NCI-H748 (cell line): Measurements from ENCODE around the gene ASTN2.

Experiments
- DNase-seq: peaks from one replicate; lab custom pipeline; 2025; ENCODE audit not compliant: unreplicated experiment; lab: John Stamatoyannopoulos, UW

Gene ASTN2

GRCh38 chr9:117414906-117415331, at the start of gene ASTN2:
Gene ASTN2 (minus strand): TSS chr9:117415057. CDS start chr9:117414938, 119 bp downstream.
- DNase-seq: peak; percentile 69

- no peak for DNase-seq
Observed at GRCh38 chr9:117462861-117463260, 48.0 kb upstream of the ASTN2 start.

DNA sequence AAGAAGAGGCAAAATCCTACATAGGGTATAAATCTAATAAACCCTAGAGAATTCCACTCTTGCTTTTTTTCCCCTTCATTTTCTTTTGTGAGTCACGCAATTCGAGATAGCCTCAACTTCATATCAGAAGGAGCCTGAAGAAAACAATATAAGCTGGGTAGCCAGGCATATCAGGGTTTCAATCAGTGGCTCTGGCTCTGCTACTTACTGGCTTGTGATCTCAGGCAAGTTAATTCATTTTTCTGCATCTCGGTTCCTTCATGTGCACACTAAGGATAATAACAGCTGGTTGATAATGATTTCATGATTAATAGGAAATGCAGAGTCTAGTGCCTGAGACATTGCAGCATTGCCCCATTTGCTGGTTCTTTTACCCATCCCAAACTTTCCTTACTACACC, 46.5 kb upstream of the ASTN2 start:
- no peak for DNase-seq

DNA sequence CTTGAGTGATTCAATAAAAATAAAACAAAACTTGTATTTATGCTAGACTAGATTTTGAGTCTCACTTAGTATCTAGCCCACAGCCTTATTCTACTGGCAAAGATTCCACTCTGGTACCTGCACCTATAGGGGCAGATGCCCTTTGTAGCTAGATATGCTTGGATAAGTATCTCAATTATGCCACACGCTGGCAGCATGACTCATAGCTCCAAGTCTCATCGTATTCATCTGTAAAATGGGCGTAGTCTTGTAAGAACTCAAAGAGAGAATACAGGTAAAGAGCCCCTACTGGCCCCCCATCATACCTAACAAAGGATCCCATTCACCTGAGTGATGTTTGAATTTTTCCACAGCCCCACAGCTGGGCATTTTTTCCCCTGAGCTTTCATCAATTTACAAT, 45.9 kb upstream of the ASTN2 start:
- no peak for DNase-seq

GRCh38 chr9:117459913-117460312, 45.1 kb upstream of the ASTN2 start:
- no peak for DNase-seq

DNA sequence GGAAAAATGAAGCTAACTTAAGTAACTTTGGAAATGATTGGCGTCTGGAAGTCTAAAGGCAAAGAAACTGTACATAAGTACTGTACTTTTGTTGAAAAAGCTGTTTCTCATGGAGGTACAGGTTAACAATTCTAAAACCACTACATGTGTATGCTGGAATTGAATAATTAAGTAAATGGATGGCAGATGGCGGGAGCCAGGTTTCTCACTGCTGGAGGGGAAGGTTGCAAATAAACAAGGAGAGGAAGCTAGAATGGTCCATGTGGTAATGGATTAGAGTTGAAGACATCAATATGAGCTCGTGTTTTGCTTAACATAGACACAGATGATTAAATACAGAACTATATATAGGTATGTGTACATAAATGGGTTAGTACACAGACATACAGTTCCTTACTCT, 43.2 kb upstream of the ASTN2 start:
- DNase-seq: no peak

- no peak for DNase-seq
Observed at GRCh38 chr9:117454711-117455110, 39.9 kb upstream of the ASTN2 start.

DNA sequence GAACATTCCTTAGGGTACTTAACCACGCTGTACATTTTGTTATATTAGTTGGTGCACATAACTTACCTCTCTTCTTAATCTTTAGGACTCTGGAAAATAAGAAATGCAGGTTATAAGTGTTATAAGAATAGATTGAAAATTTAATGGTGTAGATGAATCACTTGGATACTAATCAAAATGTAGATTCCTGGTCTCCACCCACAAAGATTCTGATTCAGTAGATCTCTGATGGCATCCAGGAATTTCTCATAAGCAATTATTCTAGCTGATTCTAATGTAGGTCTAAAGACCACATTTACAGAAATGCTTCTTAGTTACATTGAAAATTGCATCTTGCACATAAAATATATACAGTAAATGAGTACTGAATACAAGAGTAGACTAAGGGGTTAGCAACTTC, 38.9 kb upstream of the ASTN2 start:
- no peak for DNase-seq

DNA sequence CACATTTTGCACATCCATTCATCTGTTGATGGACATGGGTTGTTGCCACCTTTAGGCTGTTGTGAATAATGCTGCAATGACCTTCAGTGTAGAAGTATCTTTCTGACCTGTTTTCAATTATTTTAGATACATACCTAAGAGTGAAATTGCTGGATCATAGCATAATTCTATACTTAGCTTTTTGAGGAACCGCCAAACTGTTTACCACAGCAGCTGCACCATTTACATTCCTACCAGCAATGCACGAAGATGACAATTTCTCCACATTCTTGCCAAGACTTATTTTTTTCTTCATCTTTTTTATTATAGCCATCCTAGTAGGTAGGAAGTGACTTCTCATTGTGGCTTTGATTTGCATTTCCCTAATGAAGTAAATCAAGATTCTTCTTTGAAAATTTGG, 36.5 kb upstream of the ASTN2 start:
- no peak for DNase-seq

DNA sequence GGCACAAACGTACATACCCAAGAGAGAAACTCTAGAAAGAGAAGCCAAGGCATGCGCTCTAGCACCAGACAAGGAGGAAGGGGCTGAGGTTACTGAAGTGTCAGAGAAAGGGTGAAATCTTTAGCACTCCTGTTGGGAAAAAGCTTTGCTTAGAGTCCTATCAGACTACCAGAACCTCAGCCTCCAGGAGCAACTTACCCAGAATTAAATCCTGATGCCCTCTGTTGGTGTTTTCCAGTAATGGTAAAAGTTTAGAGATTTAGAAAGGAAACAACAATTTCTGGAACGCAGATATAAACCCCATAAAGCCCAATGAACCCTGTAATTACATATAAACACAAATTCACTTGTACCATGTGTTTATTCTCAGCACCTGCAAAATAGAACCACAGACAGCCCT, 33.2 kb upstream of the ASTN2 start:
- peak; percentile 64 for DNase-seq

- DNase-seq: no peak
Observed at GRCh38 chr9:117445631-117446030, 30.8 kb upstream of the ASTN2 start.

DNA sequence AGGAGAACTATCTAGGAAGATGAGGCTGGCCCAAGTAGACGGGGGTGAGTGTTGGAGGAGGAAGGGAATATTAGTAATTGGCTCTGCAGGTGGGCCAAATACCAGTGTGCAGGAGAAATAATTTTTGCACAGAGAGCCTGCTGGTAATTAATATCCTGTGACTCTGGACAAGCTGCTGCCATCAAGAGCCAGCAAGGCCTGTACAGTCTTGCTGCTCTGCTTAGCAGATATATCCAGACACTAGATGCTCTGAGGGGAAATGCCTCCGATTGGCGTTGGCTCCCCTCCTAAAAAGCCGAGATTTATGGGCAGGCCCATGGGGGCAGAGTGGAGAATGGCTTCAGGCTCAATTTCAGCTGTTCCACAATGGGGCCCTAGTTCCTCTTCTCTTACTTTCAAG, 29.6 kb upstream of the ASTN2 start:
- no peak for DNase-seq

DNA sequence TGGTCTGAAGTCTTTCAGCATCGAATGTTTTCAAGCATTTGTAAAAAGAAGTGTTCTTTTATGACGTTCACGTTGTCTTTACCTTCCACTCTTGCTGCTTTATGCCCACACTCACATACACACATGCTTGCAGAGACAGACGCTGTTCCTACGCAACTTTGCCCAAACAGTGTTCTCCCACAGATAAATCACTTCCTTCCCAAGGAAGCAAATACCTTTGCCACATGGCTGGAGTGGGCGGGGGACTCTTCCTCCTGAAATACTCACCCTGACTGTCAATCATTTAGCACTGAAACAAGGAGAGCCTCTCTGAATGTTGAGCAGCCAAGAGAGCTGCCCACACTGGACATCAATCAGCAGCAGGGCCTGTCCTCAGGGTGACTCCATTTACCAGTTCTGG, 22.4 kb upstream of the ASTN2 start:
- no peak for DNase-seq

DNA sequence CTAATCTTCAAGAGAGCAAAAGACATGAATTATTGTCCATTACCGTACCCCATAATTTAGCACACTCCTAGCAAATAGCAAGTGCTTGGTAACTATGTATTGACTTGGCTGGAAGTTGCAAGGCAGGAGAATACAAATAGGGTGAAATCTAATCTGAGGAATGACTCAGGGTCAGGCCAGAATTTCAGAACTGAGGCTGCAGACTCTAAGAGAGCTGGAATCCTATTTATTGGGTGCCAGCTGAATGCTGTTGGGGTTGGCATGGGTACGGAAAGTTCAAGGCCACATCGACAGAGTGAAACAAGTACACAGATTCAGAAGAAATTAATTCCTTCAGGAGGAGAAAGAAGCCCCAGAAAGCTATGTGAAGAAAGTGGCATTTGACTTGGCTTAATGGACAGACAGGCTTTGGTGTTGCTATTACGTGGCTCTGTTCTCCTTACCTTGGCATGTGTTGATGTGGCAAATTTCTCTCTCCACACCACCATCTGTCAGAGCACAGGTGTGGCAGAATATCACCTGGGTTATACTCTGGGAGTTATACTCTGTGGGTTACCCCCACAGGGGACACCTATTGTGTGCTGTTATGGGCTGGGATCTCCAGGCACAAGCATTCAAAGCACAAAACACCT, 20.9 kb upstream of the ASTN2 start:
- no peak for DNase-seq

GRCh38 chr9:117434566-117434965, 19.7 kb upstream of the ASTN2 start:
- peak; percentile 43 for DNase-seq

DNA sequence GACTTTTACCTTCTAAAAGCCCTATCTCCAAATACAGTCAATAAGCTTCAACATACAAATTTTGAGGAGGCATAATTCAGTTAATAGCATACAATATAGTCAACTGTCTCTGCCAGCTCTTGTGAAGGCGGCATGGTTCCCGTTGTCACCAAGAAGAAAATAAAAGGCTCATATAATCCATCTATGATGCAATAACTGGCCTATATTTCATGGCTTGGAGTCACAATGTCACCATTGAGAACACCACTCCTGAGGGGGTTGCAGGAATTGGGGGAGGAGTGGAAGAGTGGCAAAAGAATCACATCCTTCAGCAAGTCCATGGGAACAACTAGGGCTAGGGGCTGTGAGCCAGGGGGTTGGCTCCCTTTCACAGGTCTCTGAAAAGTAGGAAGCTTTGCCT, 16.0 kb upstream of the ASTN2 start:
- DNase-seq: no peak

- DNase-seq: no peak
Observed at GRCh38 chr9:117427357-117427913, 12.6 kb upstream of the ASTN2 start.

GRCh38 chr9:117425566-117425965, 10.7 kb upstream of the ASTN2 start:
- peak; percentile 7 for DNase-seq

- DNase-seq: no peak
Observed at GRCh38 chr9:117424291-117424690, 9.4 kb upstream of the ASTN2 start.

DNA sequence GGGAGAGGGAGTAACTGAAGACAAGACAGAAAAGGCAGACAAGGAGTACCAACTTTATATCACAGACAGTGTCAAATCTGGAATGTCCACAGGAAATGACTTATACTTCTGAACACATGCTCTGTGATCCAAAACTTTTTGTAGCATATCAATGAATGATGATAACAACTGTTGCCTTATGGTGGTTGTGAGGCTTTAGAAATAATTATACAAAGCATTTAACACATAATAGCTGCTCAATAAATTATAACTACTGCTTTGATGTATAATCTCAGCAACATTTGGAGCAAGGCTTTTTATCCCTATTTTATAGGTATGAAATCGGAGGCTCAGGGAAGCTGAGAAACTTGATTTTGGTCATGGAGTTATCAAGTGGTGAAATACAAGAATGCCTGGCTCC, 3.3 kb upstream of the ASTN2 start:
- no peak for DNase-seq

GRCh38 chr9:117416856-117417255, 2.0 kb upstream of the ASTN2 start:
- DNase-seq: no peak

GRCh38 chr9:117415358-117415914, 579 bp upstream of the ASTN2 start:
- DNase-seq: peak; percentile 36
